Mesothelial cell of epicardium (in vitro differentiated cells): ENCODE data around the gene COL4A2. TPM values are rescaled to one million over a fixed set of nuclear protein-coding genes. Genes with fewer than 3 reads are reported as not detected.
A peak's percentile ranks its signal among the peaks of the same experiment; 100 is the strongest.

ENCODE experiments used
- DNase-seq, 2 experiments: peaks; one replicate each; pipeline ENCODE4 v3.0.0; 2021; ENCODE audit warnings: low spot score in 2 of 2; ENCODE audit not compliant: unreplicated experiment in 2 of 2
- H3K27ac Mint-ChIP-seq: 2 replicates; pipeline ENCODE4 v1.8.0; 2021; ENCODE audit warnings: mixed read lengths
- H3K27me3 Mint-ChIP-seq: 2 replicates; pipeline ENCODE4 v1.8.0; 2021; ENCODE audit warnings: low read depth, mixed read lengths
- H3K36me3 Mint-ChIP-seq: 2 replicates; pipeline ENCODE4 v1.8.0; 2021; ENCODE audit warnings: mixed read lengths
- H3K4me1 Mint-ChIP-seq: 2 replicates; pipeline ENCODE4 v1.8.0; 2021; ENCODE audit warnings: mixed read lengths
- H3K4me3 Mint-ChIP-seq: 2 replicates; pipeline ENCODE4 v1.8.0; 2021; ENCODE audit warnings: mild to moderate bottlenecking, moderate library complexity, mixed read lengths
- H3K9me3 Mint-ChIP-seq: 2 replicates; pipeline ENCODE4 v1.8.0; 2021; ENCODE audit warnings: mixed read lengths
- total RNA-seq: library from RNA; stranded (reverse); gene quantifications from 3 replicates; pipeline ENCODE4 v1.2.1, GENCODE V29; 2021
- TF ChIP-seq, protein P1 (sequence below): fragments of 200-600 bp; sonication (generic); IDR thresholded peaks from one replicate; pipeline ENCODE4 v1.5.0; 2021; ENCODE audit warnings: antibody characterized with exemption; ENCODE audit not compliant: unreplicated experiment

COL4A2 gene
- total RNA-seq, 1 donor from 2014 or later = 469 TPM

DNA sequence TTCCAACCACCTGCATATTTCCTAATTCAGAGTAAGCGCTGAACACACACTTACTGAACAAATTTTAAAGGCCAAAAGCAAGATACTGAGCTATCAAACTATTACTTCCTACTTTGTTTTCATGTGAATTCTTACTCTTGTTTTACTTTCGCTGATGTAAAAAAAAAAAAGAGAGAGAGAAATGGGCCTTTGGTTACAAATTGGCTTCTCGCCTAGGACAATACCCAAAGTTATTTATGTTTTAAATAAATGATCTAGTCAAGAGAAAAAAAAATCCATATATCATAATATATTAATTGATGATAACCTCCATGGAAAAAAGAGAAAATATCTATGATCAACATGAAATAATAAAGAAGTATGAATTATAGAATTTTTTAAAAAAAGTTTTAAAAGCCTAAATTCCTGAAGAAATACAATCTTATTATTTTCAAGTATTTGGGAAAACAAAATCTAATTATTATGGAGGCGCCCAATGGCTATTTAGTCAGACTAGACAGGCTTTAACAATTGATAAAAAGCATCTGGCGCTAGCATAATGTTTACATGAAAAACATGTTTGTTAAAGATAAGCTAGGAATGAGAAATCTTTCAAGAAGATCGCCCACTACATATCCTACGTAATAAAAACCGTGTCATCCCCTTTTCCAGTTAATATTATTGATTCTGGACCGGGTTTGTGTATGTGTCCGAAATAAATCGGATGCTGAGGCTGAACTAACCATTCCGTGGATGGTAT lies 9.1 kb upstream of the COL4A2 start:
- no peak overlapping the region for H3K4me3 Mint-ChIP-seq
- no peaks in the 10 kb centered on the region for H3K27me3 Mint-ChIP-seq
- DNase-seq = no peak
- peaks cover 38% of the 10 kb centered on the region for H3K4me1 Mint-ChIP-seq
- no peaks in the 10 kb centered on the region for H3K9me3 Mint-ChIP-seq
- H3K36me3 Mint-ChIP-seq = peaks cover 4% of the 10 kb centered on the region
- TF ChIP-seq, protein P1, sequence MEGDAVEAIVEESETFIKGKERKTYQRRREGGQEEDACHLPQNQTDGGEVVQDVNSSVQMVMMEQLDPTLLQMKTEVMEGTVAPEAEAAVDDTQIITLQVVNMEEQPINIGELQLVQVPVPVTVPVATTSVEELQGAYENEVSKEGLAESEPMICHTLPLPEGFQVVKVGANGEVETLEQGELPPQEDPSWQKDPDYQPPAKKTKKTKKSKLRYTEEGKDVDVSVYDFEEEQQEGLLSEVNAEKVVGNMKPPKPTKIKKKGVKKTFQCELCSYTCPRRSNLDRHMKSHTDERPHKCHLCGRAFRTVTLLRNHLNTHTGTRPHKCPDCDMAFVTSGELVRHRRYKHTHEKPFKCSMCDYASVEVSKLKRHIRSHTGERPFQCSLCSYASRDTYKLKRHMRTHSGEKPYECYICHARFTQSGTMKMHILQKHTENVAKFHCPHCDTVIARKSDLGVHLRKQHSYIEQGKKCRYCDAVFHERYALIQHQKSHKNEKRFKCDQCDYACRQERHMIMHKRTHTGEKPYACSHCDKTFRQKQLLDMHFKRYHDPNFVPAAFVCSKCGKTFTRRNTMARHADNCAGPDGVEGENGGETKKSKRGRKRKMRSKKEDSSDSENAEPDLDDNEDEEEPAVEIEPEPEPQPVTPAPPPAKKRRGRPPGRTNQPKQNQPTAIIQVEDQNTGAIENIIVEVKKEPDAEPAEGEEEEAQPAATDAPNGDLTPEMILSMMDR = no peak
- H3K27ac Mint-ChIP-seq = no peak overlapping the region

DNA sequence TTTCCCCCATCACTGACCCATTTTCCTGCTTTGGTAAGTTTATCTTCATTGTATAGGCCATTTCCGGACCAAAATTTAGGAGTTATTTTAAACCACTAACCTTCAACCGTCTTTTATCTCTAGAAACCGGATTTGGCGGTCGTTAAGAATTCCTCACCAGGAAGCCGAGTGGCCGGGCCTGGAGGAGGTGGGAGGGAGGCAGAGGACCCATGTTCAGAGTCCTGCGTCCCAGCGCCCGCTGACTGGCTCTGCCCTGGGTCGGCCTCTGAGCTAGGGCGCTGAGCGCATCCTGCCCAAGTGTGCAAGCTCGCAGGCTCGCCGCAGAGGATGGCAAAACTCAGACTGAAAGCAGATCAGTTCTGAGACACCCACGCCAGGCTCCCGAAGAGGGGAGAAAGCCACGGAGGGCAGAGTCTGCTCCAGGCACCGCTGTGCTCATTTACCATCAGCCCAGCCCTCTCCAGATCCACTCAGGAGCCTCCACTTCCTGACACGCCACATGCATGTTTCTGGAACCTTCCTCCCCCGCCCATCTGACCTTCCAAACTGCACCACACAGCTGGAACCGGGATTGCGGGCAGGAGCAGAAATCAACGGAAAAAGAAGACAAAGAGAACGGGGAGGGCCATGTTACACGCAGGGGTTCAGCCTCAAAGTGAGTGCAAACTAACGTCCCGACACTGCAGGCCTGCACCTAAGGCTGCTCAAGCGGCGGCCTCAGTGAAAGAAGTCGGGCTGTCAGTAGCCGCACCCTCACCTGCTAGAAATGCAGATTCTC lies 8.4 kb upstream of the COL4A2 start:
- TF ChIP-seq, protein P1 = no peak
- no peak for DNase-seq
- Mint-ChIP-seq H3K27ac (peak overlapping the region; percentile 66), H3K36me3 (peaks cover 4% of the 10 kb centered on the region), H3K27me3 (no peaks in the 10 kb centered on the region), H3K9me3 (no peaks in the 10 kb centered on the region), H3K4me3 (no peak overlapping the region), H3K4me1 (peaks cover 43% of the 10 kb centered on the region)

GRCh38 chr13:110299283-110299840 lies 7.7 kb upstream of the COL4A2 start:
- Mint-ChIP-seq H3K27me3 (no peaks in the 10 kb centered on the region), H3K36me3 (no peaks in the 10 kb centered on the region), H3K4me3 (no peak overlapping the region), H3K9me3 (no peaks in the 10 kb centered on the region), H3K27ac (no peak overlapping the region), H3K4me1 (peaks cover 45% of the 10 kb centered on the region)
- TF ChIP-seq, protein P1 = no peak
- DNase-seq = no peak

GRCh38 chr13:110300090-110300815 lies 6.8 kb upstream of the COL4A2 start:
- TF ChIP-seq, protein P1 = no peak
- H3K4me1 Mint-ChIP-seq = peaks cover 54% of the 10 kb centered on the region
- H3K36me3 Mint-ChIP-seq = no peaks in the 10 kb centered on the region
- H3K9me3 Mint-ChIP-seq = no peaks in the 10 kb centered on the region
- peak overlapping the region; percentile 60 for H3K27ac Mint-ChIP-seq
- no peaks in the 10 kb centered on the region for H3K27me3 Mint-ChIP-seq
- no peak for DNase-seq
- H3K4me3 Mint-ChIP-seq = no peak overlapping the region

DNA sequence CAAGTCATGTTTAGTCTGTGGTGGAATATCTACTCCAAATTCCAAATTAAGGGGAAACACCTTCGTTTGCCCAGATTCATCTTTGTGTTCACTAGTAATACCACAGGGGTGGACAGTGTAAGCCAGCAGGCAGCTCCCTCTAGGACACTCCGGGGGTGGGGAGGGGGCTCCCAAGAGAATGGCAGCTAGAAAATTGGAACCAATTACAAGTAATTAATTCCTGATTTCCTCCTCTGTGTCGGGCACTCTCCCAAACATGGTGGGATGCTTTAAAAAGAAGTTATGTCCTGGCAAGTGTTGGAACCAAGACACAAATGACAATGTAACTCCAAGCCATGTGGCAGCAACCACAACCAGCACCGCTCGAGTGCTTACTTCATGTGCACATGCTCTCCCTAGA lies 6.0 kb upstream of the COL4A2 start:
- Mint-ChIP-seq H3K27me3 (no peaks in the 10 kb centered on the region), H3K9me3 (no peaks in the 10 kb centered on the region), H3K27ac (peak overlapping the region; percentile 50), H3K4me1 (peaks cover 59% of the 10 kb centered on the region), H3K36me3 (no peaks in the 10 kb centered on the region), H3K4me3 (no peak overlapping the region)
- DNase-seq = no peak
- TF ChIP-seq, protein P1 = no peak
